Dermis blood vessel endothelial cell (primary cell): Measurements from ENCODE around the gene BIN1. TPM values are rescaled to one million over a fixed set of nuclear protein-coding genes. Genes with fewer than 3 reads are reported as not detected.
"Not testable (repeated sequence)": the region's sequence is repeated elsewhere in the genome, so short reads cannot be mapped to it uniquely, and the experiment has no call there.

ENCODE experiments used
- DNase-seq: peaks from one replicate; pipeline ENCODE4 v3.0.0; 2010
- total RNA-seq: library from RNA; depleted of rRNA; stranded (reverse); fragments of >200 nt; gene quantifications from 2 replicates; pipeline ENCODE4 v1.2.3, GENCODE V29; 2014

Gene BIN1
- total RNA-seq, 1 donor from 2014 or later = 34.4 TPM

DNA sequence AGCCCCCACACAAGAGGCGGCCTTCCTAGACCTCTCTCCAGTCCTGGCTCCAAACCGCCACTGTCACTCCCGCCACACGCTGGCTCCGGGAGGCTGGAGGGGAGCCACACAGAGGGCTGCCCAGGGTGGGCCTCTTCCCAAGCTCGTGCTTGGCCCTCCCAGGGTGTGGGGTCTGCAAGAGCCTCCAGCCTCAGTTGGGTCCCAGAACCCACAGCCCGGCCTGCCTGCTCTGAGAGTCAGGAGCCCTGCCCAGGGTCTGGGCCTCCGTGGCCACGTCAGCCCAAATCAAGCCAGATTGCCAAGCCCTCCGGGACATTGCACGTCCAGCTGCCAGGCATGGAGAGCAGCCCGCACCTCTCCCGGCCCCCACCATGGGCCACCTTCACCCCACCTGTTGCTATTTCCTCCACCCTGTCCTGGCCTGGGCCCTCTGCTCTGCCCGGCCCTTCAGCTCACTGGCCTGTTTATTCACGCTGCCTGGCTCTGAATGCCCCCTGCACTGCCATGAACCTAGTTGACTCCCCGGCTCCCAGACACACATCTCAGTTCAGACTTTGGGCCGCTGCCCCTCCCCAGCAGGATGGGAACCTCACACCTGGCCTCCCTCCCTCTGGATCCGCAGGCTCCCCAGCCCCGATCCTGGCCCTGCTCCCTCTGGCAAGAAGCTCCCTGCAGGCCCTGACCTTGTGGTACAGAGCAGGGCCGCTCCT is 61.0 kb downstream of the BIN1 start:
- no peak for DNase-seq

- no peak for DNase-seq
Observed at GRCh38 chr2:127044977-127045661, 61.8 kb downstream of the BIN1 start.

GRCh38 chr2:127044165-127044718 is 62.7 kb downstream of the BIN1 start:
- DNase-seq = no peak

GRCh38 chr2:127043367-127044164 is 63.4 kb downstream of the BIN1 start:
- DNase-seq = no peak

GRCh38 chr2:127041259-127041970 is 65.5 kb downstream of the BIN1 start:
- no peak for DNase-seq

- no peak for DNase-seq
Observed at GRCh38 chr2:127040169-127040568, 66.8 kb downstream of the BIN1 start.

DNA sequence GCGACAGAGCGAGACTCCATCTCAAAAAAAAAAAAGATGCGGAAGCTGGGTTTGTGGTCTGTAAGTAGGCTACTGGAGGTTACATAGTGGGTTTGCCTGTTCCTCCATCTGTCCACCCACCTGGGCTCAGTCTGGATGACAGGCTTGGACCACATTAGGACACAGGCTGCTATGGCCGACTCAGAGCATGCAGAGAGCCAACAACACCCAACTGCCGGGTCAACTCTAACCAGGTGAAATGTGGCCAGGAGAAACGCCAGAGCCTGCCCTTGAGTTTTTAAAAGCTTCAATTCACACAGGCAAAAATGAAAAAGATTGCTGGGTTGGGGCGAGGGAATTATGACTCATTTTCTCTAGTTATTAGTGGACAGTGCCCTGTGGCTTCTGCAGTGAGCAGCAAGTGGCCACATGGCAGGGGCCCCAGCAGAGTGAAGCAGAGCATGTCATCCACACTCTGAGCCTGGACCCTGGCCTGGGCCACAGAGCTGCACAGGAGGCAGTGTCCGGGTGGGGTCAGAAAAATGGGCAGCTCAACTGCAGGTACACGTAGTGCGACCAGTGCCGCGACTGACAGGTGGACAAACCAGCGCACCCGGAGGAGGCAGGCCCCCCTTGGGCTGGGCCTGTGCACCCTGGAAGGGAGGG is 67.4 kb downstream of the BIN1 start:
- DNase-seq = no peak

DNA sequence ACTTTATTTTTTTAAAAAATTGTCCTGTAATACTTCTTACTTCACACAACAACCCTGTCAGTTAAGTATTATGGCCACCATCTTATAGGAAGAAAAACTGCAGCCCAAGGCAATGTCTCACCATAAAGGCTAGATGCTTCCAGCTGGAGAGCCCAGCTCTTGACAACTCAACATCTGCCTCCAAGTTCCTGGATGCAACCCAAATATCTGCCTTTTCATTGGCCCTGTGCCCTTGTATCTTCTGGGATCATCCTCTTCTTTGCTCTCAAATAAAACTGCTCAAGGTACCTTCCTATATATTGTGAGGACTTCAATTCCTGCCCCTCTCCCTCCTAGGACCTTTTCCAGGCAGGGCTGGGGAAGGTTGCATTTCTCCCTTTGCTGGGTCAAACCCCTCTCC is 69.5 kb downstream of the BIN1 start:
- no peak for DNase-seq

GRCh38 chr2:127034883-127035611 is 71.9 kb downstream of the BIN1 start:
- no peak for DNase-seq

- no peak for DNase-seq
Observed at GRCh38 chr2:127034051-127034450, 72.9 kb downstream of the BIN1 start.

DNA sequence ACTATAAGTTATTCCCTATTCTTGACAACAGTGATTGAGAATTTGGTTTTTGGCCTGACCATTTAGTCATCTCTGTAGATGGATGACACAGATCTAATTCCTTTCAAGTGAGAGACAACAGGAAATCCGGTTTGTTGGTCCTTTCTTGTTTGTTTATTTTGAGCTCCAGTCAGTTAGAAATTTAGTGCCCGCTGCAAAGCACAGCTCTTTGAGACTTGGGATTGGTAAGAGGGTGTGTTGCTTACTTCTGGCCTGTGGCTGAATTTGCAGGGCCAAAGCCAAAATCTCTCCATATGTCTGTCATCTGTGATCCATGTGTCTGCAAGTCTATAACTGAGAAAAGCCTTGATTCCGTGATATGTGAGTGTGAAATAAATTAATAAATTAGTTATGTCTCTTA is 74.3 kb downstream of the BIN1 start:
- no peak for DNase-seq

GRCh38 chr2:127029350-127030051 is 77.5 kb downstream of the BIN1 start:
- DNase-seq = no peak

GRCh38 chr2:127028745-127029144 is 78.2 kb downstream of the BIN1 start:
- DNase-seq = not testable (repeated sequence)

DNA sequence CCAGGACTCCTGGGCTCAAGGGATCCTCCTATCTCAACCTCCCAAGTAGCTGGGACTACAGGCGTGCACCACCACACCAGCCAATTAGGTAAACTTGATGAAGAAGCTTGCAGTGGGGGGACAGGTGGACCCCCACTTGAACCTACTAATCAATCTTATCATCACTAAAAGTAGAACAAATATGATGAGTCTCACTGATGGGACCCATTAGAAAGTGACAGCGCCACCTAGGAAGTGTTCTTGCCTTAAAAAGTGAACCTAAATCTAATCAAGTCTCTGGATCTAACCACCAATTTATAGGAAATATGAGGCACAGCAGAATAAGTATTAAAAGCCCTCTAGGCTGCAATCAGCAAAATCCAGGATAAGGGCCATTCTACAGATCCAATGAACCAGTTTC is 79.2 kb downstream of the BIN1 start:
- DNase-seq = no peak

DNA sequence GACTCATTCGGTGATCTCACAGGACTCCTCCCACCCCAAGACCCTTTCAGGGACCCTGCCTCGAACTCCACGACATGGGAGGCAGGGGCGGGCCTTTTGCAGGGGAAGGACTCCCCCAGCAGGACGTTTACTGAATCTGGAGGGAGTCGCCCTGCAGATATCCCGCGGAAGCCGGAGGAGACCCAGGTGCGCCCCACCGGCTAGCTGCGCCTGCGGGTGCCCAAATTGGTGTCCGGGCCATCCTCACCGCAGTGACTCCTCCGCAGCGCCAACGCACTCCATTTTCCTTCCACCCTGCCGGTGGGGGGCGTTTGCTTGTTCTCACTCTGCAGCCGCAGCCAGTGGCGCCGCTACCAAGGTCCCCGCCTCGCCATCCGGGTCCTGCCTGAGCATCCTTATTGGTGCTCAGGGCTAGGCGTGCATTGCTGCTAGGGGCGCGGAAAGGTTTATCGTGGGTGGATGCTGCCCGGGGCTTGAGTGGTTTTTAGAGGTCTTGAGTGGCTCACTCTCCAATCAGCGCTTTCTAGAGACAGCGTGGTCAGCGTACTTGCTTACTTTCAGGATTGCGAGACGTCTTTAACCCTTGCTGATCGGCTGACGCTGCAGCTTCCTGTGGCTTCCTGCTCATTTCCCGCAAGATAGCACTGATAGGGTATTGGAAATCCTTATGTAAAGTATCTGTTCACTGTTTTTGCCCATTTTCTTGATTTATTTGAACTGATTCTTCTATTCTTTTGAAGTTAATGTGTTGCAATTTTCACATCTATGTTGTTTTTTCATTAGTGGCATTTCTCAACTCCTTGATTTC is 81.4 kb downstream of the BIN1 start:
- DNase-seq = peak; percentile 67

DNA sequence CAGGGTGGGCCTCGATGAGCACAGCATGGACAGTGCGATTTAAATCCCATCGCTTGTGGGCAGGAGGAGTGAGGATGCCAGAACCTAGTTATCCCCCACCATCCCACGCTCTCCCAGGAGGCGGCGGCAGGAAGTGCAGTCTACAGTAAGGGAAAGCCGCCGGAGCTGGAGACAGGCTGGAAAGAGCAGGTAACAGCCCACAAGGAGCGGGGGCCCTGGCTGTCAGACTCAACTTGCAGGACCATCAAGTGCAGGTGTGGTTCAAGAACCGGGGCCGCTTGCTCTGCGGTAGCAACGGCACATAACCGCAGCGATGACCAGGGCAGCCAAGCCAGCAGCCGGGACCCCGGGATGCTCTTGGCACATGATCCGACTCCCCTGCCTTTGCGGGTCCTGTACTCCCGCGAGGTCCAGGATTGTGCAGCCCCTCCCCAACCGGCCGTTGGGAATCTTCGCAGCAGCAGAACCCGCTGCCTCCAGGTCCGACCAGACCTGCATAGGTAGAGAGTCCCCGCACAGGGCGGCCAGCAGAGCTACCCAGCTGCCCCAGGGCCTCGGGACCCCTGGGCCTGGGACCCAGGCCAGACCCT is 82.1 kb downstream of the BIN1 start:
- no peak for DNase-seq

DNA sequence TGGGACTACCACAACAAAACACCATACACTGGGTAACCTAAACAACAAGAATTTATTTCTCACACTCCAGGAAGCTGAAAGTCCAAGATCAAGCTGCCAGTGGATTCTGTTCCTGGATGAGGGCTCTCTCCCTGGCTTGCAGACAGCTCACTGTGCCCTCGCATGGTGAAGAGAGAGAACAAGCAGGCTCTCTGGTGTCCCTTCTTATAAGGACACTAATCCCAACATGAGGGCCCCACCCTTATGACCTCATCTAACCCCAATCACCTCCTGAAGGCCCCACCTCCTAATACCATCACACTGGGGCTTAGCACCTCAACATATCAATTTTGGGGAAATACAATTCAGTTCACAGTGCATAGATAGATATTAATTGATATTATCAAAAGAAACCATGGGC is 83.5 kb downstream of the BIN1 start:
- no peak for DNase-seq

DNA sequence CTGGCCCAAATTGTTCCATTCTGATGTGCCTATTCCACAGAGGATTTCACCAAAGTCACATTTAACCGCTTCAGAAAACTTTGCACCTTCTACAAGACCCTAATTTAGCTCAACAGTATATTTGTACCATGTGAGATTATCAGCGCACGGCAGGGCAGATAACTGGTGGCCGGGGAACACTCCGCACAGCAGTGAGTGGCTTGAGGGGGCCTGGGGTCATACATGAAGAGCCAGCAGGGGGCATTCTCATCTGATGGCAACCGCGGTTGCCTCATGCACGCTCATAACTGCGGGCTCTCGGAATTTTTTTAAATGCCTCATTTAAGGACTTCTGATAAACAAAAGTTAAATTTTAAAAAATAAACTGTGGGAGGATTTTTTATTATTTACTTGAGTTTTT is 84.1 kb downstream of the BIN1 start:
- DNase-seq = no peak

DNA sequence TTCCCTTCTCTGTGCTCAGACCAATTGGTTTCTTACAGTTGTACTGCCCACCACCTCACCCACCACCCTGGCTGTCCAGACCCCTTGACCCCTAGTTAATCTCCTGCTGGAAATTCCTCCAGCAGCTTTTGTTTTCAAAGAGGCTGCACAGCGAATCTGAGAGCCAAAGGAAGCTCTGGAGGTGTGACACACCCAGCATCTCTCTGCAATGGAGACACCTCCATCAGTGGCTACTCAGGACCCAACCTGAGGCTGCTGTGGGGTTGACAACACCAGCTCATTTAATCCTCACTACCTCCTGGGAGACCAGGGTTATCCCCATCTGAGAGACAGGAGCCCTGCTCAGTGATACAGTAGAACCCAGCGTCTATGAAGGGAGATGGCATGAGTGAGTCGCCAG is 86.4 kb downstream of the BIN1 start:
- no peak for DNase-seq
